ENCODE results near the gene SAPCD2.
"Not testable (repeated sequence)": the region's sequence is repeated elsewhere in the genome, so short reads cannot be mapped to it uniquely, and the experiment has no call there.

Gene SAPCD2

GRCh38 chr9:137046088-137046787 is 24.1 kb downstream of the SAPCD2 start, which contains the start of gene NPDC1:
NPDC1 (minus strand) TSS chr9:137046177; CDS start chr9:137045989, 188 bp downstream.
- peak; percentile 60 for DNase-seq (ENCODE audit: low read depth)

- DNase-seq (ENCODE audit: low read depth): no peak
Measured at GRCh38 chr9:137045294-137046087, 24.9 kb downstream of the SAPCD2 start.

- no peak for DNase-seq (ENCODE audit: low read depth)
Measured at GRCh38 chr9:137044502-137045177, 25.7 kb downstream of the SAPCD2 start.

- DNase-seq (ENCODE audit: low read depth): no peak
Measured at GRCh38 chr9:137044037-137044436, 26.3 kb downstream of the SAPCD2 start.

DNA sequence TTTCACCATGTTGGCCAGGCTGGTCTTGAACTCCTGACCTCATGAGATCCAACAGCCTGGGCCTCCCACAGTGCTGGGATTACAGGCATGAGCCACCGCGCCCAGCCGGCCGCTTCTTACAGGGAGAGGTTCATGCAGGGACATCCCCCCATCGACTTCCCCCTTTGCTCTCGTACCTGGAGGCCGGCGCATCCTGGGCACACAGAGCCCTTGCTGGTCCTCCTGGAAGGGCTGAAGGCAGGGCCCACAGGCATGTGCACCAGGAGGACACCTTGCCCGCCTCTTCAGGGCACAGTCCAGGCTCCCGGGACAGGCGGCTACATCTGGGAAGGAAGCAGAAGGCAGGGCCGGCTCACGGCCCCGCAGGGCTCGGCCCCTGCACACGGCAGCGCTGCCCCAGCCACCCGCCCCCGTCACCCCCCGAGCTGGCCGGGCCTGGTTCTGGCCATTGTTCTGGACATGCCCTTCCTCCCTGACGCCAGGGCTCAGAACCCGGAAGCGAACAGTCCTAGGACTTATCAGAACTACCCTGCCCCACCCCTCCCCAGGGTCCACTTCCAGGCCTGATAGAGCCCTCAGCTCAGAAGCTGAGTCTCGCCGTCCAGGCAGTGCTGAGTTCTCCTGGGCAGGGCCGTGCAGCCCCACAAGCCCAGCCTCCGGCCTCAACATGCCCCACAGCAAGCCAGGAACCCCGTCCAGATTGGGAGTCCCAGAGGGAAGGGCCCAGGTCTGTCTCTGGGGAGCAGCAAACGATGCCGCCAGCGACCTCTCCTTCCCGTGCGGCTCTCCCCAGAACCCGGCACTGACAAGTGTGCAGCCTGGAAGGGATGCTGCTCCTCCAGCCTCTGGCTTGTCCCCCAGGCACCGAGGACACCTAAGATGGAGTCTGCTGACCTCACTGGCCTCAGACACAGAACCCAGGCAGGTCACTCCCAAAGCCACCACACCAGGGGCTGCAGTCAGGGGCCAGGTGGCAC is 27.3 kb downstream of the SAPCD2 start:
- DNase-seq (ENCODE audit: low read depth): no peak

GRCh38 chr9:137041124-137041523 is 29.2 kb downstream of the SAPCD2 start:
- DNase-seq (ENCODE audit: low read depth): no peak

DNA sequence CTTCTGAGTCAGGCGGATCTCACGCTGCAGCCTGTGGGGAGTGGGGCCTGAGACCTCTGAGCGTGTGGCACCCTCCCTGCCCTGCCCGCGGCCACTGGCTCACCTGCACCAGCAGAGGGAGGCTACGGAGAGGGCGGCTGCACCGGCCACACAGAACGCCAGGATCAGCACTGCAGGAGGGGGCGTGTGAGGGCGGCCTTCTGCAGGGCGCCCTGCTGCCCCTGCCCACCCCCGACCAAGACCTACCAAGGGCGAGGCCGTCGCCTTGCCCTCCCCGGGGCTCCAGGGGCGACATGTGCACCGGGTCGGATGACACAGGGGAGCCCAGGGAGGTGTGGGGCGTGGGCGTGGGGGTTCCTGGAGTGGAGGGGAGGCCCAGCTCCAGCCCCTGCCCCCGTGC is 29.8 kb downstream of the SAPCD2 start:
- DNase-seq (ENCODE audit: low read depth): no peak

GRCh38 chr9:137039611-137040366 is 30.6 kb downstream of the SAPCD2 start:
- DNase-seq (ENCODE audit: low read depth): no peak

- DNase-seq (ENCODE audit: low read depth): no peak
Measured at GRCh38 chr9:137038916-137039315, 31.4 kb downstream of the SAPCD2 start.

DNA sequence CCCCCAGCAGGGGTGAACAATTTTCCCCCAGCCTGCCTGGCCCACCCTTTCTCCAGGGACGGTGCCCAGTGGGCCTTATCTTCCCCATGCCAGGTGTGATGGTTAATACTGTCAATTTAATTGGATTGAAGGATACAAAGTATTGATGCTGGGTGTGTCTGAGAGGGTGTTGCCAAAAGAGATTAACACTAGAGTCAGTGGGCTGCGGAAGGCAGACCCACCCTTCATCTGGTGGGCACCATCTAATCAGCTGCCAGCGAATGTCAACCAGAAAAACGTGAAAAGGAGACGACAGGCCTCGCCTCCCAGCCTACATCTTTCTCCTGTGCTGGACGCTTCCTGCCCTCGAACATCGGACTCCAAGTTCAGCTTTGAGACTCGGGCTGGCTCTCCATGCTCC is 32.9 kb downstream of the SAPCD2 start:
- no peak for DNase-seq (ENCODE audit: low read depth)

GRCh38 chr9:137037035-137037434 is 33.3 kb downstream of the SAPCD2 start:
- no peak for DNase-seq (ENCODE audit: low read depth)

DNA sequence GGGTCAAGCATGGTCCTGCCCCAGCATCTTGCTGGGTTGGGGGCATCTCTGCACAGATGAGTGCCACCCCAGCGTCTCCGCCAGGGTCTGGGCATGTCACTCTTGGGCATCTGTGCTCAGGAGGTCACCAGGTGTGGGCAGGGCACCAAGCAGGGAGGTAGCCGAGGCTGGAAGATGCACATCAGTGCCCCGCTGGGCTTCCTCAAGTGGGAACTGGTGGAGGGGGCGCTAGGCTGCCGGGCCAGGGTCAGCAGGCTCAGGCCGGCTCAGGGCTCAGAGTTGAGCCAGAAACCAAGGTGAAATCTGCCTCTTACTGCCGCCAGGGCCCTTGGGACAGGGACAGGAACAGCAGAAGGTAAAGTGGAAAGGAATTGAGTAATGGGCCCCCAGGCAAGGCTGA is 34.4 kb downstream of the SAPCD2 start:
- no peak for DNase-seq (ENCODE audit: low read depth)

DNA sequence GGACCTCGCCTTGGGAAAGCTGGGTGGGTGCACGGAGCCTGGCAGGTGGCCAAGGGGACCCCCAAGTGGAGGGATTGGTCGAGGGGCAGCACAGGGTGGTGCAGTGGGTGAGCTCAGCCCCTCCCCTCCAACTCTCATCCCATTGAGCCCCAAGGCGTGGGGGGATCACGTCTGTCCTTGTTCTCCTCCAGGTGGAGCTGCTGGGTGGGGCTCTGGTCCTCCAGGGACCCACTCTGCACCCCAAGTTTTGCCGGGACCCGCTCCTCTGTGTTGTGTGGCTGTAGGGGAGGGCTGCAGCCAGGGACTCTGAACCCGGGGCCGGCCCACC is 34.9 kb downstream of the SAPCD2 start:
- no peak for DNase-seq (ENCODE audit: low read depth)

- DNase-seq (ENCODE audit: low read depth): peak; percentile 83
Measured at GRCh38 chr9:137034709-137035506, 35.4 kb downstream of the SAPCD2 start.

GRCh38 chr9:137034039-137034708 is 36.2 kb downstream of the SAPCD2 start:
- no peak for DNase-seq (ENCODE audit: low read depth)

DNA sequence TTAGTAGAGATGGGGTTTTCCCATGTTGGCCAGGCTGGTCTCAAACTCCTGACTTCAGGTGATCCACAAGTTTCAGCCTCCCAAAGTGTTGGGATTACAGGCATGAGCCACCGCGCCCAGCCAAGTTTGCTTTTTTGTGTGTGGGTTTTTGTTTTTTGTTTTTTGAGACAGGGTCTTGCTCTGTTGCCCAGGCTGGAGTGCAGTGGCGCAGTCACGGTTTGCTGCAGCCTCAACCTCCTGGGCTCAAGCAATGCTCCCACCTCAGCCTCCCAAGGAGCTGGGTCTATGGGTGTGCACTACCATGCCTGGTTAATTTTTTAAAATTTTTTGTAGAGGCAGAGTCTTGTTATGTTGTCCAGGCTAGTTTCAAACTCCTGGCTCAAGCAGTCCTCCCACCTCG is 36.9 kb downstream of the SAPCD2 start:
- DNase-seq (ENCODE audit: low read depth): not testable (repeated sequence)

DNA sequence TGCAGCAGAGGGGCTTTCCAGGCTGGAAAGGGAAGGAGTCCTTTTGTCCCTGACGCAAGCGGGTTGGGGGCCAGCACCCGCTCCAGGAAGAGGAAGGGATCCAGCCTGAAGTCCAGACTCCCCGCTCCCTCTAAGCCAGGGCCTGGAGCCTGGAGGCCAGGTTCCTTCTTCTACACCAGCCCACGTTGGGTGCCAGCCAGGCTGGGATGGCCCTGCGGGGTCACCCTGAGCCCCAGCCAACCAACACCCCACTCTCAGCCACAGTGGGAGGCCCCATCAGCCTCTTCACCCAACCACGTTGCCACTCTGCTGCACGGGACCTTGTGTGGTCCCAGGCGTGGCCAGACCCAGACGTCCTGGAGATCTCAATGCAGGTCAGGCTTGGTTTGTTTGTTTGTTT is 37.5 kb downstream of the SAPCD2 start:
- no peak for DNase-seq (ENCODE audit: low read depth)

DNA sequence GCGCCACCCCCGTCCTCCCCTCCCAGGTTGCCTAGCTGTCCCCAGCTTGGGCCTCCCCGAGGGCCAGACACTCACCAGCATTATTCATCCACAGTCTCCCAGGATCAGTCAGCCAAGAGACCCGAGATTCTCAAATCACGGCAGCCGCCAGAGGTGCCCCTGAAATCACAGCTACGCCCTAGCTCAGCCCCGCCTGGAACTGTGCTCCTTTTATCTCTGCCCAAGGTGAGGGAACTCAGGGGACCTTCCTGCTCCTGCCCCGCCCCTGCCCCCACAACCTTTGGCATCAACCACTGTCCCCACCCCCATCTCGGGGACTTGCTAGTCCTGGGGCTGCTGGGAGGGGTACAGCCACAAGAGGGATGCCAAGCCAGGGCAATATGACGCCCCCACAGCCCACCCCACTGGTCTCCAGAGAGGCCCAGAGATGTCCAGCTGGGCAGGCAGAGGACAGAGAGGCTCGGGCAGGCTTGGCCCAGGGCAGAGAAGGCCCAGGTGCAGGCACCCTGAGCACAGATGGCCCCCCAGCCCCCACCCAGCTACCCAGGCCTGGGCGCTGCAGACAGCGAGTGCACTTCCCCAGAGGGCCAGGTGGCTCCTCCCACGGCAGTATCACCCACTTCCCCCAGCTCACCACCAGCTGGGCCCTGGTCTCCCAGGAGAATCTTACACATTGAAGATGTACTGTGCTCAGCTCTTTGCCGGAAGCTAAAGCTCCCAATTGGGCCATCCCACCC is 38.3 kb downstream of the SAPCD2 start, which contains the start of gene FUT7:
Gene FUT7 (minus strand): TSS at position 185 of the 737 bp plus-strand sequence. CDS start 97 bp downstream, at position 88.
- no peak for DNase-seq (ENCODE audit: low read depth)

Data from stimulated activated CD8-positive, alpha-beta memory T cell treated with anti-CD3 and anti-CD28 coated beads, Interleukin-15, amount 100 ng/mL, for 1 hour (primary cell).